ENCODE data around the gene BDNF. TPM values are rescaled to one million over a fixed set of nuclear protein-coding genes. Genes with fewer than 3 reads are reported as not detected.

The BDNF gene
- total and polyA plus RNA-seq, 2 donors (not counting 1 experiment from before 2014, with no cell fraction given): not detected

- Mint-ChIP-seq H3K27ac (no peak overlapping the region), H3K4me3 (no peak overlapping the region), H3K4me1 (no peaks in the 10 kb centered on the region), H3K27me3 (peaks cover 5% of the 10 kb centered on the region), H3K9me3 (ENCODE audit: insufficient read depth) (no peaks in the 10 kb centered on the region)
- ChIA-PET CTCF (no interaction called here), POLR2A (no interaction called here)
- H3K9me3 ChIP-seq (ENCODE audit: control extremely low read depth in 1 of 3, control insufficient read depth in 2 of 3, insufficient read depth in 1 of 3, low read length in 2 of 3): no peaks in the 10 kb centered on the region
- no peak overlapping the region for H3K4me3 ChIP-seq (ENCODE audit: control extremely low read depth in 1 of 5, extremely low read depth in 1 of 5, insufficient read depth in 1 of 5, low read depth in 2 of 5, low read length in 4 of 5)
- no peak overlapping the region for H3K9ac ChIP-seq (ENCODE audit: low read length)
- no peak for TF ChIP-seq EZH2 (IDR thresholded peaks at IDR 0.05; ENCODE audit: borderline replicate concordance, insufficient read depth, low read depth, low read length, poor library complexity, severe bottlenecking)
- no peak for TF ChIP-seq CTCF (IDR thresholded peaks at IDR 0.05)
- no peak overlapping the region for H2AFZ ChIP-seq (ENCODE audit: insufficient read depth, low read depth, low read length, poor library complexity, severe bottlenecking)
- no peaks in the 10 kb centered on the region for H4K20me1 ChIP-seq (ENCODE audit: control insufficient read depth, insufficient read depth, low read length, poor library complexity, severe bottlenecking)
- no peaks in the 10 kb centered on the region for H3K79me2 ChIP-seq (ENCODE audit: control insufficient read depth, insufficient read depth, low read length)
- intact Hi-C loops (cut with micrococcal nuclease): no loop called here
- no peak for DNase-seq
- no peak overlapping the region for H3K27ac ChIP-seq (ENCODE audit: low read length in 2 of 2)
- no peaks in the 10 kb centered on the region for H3K36me3 ChIP-seq (replicated peaks in 1 of 2; ENCODE audit: control extremely low read depth in 1 of 2, control insufficient read depth in 1 of 2, extremely low read depth in 1 of 2, insufficient read depth in 2 of 2, low read length in 1 of 2)
- H3K4me2 ChIP-seq (replicated peaks; ENCODE audit: low read depth, low read length, poor library complexity, severe bottlenecking): no peak overlapping the region
- no peaks in the 10 kb centered on the region for H3K27me3 ChIP-seq (replicated peaks in 1 of 4; ENCODE audit: control extremely low read depth in 1 of 4, control insufficient read depth in 3 of 4, insufficient read depth in 4 of 4, low read length in 3 of 4)
- no peak for ATAC-seq (ENCODE audit: low read depth)
- no peaks in the 10 kb centered on the region for H3K4me1 ChIP-seq (ENCODE audit: control insufficient read depth in 2 of 2, insufficient read depth in 2 of 2, low read length in 2 of 2)
- WGBS (ENCODE audit: insufficient coverage): 72% methylated on average over 2 of the region's 9 CpGs
Observed at GRCh38 chr11:27612932-27613880, 87.0 kb downstream of the BDNF start.

- Histone ChIP-seq H3K36me3 (replicated peaks in 1 of 2; ENCODE audit: control extremely low read depth in 1 of 2, control insufficient read depth in 1 of 2, extremely low read depth in 1 of 2, insufficient read depth in 2 of 2, low read length in 1 of 2) (no peaks in the 10 kb centered on the region), H3K79me2 (ENCODE audit: control insufficient read depth, insufficient read depth, low read length) (no peaks in the 10 kb centered on the region), H4K20me1 (ENCODE audit: control insufficient read depth, insufficient read depth, low read length, poor library complexity, severe bottlenecking) (no peaks in the 10 kb centered on the region), H3K4me1 (ENCODE audit: control insufficient read depth in 2 of 2, insufficient read depth in 2 of 2, low read length in 2 of 2) (no peaks in the 10 kb centered on the region), H3K27me3 (replicated peaks in 1 of 4; ENCODE audit: control extremely low read depth in 1 of 4, control insufficient read depth in 3 of 4, insufficient read depth in 4 of 4, low read length in 3 of 4) (no peaks in the 10 kb centered on the region), H3K9ac (ENCODE audit: low read length) (no peak overlapping the region), H3K4me2 (replicated peaks; ENCODE audit: low read depth, low read length, poor library complexity, severe bottlenecking) (no peak overlapping the region), H2AFZ (ENCODE audit: insufficient read depth, low read depth, low read length, poor library complexity, severe bottlenecking) (no peak overlapping the region), H3K27ac (ENCODE audit: low read length in 2 of 2) (no peak overlapping the region), H3K9me3 (ENCODE audit: control extremely low read depth in 1 of 3, control insufficient read depth in 2 of 3, insufficient read depth in 1 of 3, low read length in 2 of 3) (no peaks in the 10 kb centered on the region), H3K4me3 (ENCODE audit: control extremely low read depth in 1 of 5, extremely low read depth in 1 of 5, insufficient read depth in 1 of 5, low read depth in 2 of 5, low read length in 4 of 5) (no peak overlapping the region)
- ChIA-PET CTCF (no interaction called here), POLR2A (no interaction called here)
- Mint-ChIP-seq H3K27ac (no peak overlapping the region), H3K27me3 (peaks cover 5% of the 10 kb centered on the region), H3K4me3 (no peak overlapping the region), H3K9me3 (ENCODE audit: insufficient read depth) (no peaks in the 10 kb centered on the region), H3K4me1 (no peaks in the 10 kb centered on the region)
- DNase-seq: no peak
- intact Hi-C loops (cut with micrococcal nuclease): no loop called here
- 100% methylated on average over 1 of the region's 3 CpGs for WGBS (ENCODE audit: insufficient coverage)
- ATAC-seq (ENCODE audit: low read depth): no peak
- TF ChIP-seq EZH2 (IDR thresholded peaks at IDR 0.05; ENCODE audit: borderline replicate concordance, insufficient read depth, low read depth, low read length, poor library complexity, severe bottlenecking) (no peak), CTCF (IDR thresholded peaks at IDR 0.05) (no peak)
Observed at GRCh38 chr11:27611947-27612455, 88.3 kb downstream of the BDNF start.

Measured in B cell (primary cell).